Tibial artery (tissue), 4 donors: ENCODE results near the gene C8A.

Experiments used
- DNase-seq, 2 donors: peaks; one replicate each; pipeline ENCODE4 v3.0.0-alpha.2; 2019
- H3K27ac ChIP-seq, 2 donors: fragments of 200-600 bp; sonication (generic) in 1 of 2; 1 replicate in 1 of 2; 2 replicates in 1 of 2; pipeline ENCODE4 v1.5.1; 2018 to 2019; ENCODE audit warnings: mild to moderate bottlenecking in 1 of 2
- H3K27me3 ChIP-seq, 2 donors: fragments of 200-600 bp; sonication (generic) in 1 of 2; one replicate each; pipeline versions ENCODE4 v1.5.1 to v1.6.0; 2016 to 2019
- H3K36me3 ChIP-seq, 3 donors: fragments of 200-600 bp; sonication (generic) in 2 of 3; one replicate each; pipeline ENCODE4 v1.5.1; 2016 to 2019; ENCODE audit warnings: mild to moderate bottlenecking in 2 of 3
- H3K4me1 ChIP-seq, 4 donors: fragments of 200-600 bp; sonication (generic) in 2 of 4; 1 replicate in 3 of 4; 2 replicates in 1 of 4; pipeline ENCODE4 v1.5.1; 2016 to 2019
- H3K4me3 ChIP-seq, 2 donors: fragments of 200-600 bp; sonication (generic) in 1 of 2; 1 replicate in 1 of 2; 2 replicates in 1 of 2; pipeline ENCODE4 v1.5.1; 2018 to 2019; ENCODE audit warnings: mild to moderate bottlenecking in 2 of 2
- H3K9me3 ChIP-seq, 3 donors: fragments of 200-600 bp; sonication (generic) in 1 of 3; one replicate each; pipeline ENCODE4 v1.5.1; 2016 to 2019
- intact Hi-C: fragments of 100-400 bp; cut with DNase I; formaldehyde crosslinking; loops from one replicate; pipeline ENCODE4 v1.15.0; 2023; ENCODE audit warnings: low total_unique reads
- TF ChIP-seq, protein P1 (sequence below), 2 experiments: fragments of 200-600 bp in 1 of 2; fragments of 450-650 bp in 1 of 2; IDR thresholded peaks; one replicate each; pipeline ENCODE4 v1.5.1; 2017 to 2019; ENCODE audit warnings: antibody characterized with exemption in 2 of 2, mild to moderate bottlenecking in 1 of 2, moderate library complexity in 1 of 2

Gene C8A

DNA sequence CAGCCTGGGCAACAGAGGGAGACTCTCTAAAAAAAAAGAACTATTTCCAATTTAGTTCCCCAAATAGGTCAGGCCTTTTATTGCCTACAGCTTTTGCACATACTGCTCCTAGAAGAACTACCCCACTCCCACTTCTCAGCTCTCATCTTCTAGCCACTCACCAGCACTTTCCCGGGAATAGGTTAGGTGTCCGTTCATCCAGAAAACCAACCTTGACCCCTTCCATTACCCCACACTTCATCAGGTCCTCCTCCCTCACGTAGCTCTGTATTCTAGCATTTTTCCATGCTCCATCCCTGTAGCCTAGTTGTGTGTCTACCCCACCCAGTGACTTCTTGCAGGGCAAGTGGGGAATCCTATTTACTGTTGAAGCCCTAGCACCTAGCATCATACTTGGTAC is 68.6 kb downstream of the C8A start:
- Histone ChIP-seq H3K4me1 (no peaks in the 10 kb centered on the region), H3K4me3 (no peak overlapping the region), H3K9me3 (no peaks in the 10 kb centered on the region), H3K27ac (no peak overlapping the region), H3K36me3 (no peaks in the 10 kb centered on the region), H3K27me3 (no peaks in the 10 kb centered on the region)
- TF ChIP-seq, protein P1, sequence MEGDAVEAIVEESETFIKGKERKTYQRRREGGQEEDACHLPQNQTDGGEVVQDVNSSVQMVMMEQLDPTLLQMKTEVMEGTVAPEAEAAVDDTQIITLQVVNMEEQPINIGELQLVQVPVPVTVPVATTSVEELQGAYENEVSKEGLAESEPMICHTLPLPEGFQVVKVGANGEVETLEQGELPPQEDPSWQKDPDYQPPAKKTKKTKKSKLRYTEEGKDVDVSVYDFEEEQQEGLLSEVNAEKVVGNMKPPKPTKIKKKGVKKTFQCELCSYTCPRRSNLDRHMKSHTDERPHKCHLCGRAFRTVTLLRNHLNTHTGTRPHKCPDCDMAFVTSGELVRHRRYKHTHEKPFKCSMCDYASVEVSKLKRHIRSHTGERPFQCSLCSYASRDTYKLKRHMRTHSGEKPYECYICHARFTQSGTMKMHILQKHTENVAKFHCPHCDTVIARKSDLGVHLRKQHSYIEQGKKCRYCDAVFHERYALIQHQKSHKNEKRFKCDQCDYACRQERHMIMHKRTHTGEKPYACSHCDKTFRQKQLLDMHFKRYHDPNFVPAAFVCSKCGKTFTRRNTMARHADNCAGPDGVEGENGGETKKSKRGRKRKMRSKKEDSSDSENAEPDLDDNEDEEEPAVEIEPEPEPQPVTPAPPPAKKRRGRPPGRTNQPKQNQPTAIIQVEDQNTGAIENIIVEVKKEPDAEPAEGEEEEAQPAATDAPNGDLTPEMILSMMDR (IDR thresholded peaks at IDR 0.05) = no peak
- DNase-seq = no peak
- intact Hi-C loops = no loop called here

DNA sequence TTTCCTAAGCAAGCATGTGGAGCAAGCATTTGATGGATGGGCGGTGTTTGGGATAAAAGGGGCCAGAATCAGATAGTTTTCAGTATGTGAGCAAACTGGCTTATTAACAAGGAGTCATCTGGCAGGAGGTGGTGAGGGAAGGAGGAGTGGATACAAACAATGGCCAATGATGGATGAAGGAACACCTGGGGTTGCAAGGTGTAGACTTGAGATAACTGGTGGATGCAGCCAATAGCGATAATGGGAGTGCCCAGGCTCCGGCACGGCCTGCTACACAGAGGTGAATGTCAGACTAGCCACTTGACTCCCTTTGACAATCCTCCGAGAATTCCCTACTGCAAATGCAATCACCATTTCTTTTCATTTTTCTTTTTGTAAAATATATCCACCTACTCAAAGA is 69.5 kb downstream of the C8A start:
- no peak overlapping the region for H3K27ac ChIP-seq
- H3K27me3 ChIP-seq = no peaks in the 10 kb centered on the region
- H3K9me3 ChIP-seq = no peaks in the 10 kb centered on the region
- no peaks in the 10 kb centered on the region for H3K36me3 ChIP-seq
- no peaks in the 10 kb centered on the region for H3K4me1 ChIP-seq
- DNase-seq = no peak
- intact Hi-C loops = no loop called here
- TF ChIP-seq, protein P1 (IDR thresholded peaks at IDR 0.05) = no peak
- no peak overlapping the region for H3K4me3 ChIP-seq

DNA sequence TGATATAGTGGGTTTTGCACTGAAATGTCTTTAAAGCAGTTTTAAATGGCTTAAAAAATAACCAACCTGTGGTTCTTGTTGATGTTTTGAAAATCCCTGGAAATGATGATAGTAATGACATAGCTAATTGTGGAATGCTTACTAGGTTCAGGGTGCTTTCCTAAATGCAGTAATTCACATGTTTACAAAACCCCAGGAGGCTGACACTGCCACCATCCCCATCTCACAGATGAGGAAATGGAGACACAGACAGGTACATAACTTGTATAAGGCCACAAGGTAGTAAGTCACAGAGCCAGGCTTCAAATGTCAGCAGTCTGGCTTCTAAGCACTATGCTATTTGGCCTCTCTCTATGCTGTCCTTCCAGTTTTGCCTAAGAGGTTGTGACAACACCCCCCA is 70.6 kb downstream of the C8A start:
- no peaks in the 10 kb centered on the region for H3K27me3 ChIP-seq
- no peak for DNase-seq
- H3K4me1 ChIP-seq = no peaks in the 10 kb centered on the region
- intact Hi-C loops = no loop called here
- H3K9me3 ChIP-seq = no peaks in the 10 kb centered on the region
- H3K4me3 ChIP-seq = no peak overlapping the region
- no peaks in the 10 kb centered on the region for H3K36me3 ChIP-seq
- no peak overlapping the region for H3K27ac ChIP-seq
- TF ChIP-seq, protein P1 (IDR thresholded peaks at IDR 0.05) = no peak

DNA sequence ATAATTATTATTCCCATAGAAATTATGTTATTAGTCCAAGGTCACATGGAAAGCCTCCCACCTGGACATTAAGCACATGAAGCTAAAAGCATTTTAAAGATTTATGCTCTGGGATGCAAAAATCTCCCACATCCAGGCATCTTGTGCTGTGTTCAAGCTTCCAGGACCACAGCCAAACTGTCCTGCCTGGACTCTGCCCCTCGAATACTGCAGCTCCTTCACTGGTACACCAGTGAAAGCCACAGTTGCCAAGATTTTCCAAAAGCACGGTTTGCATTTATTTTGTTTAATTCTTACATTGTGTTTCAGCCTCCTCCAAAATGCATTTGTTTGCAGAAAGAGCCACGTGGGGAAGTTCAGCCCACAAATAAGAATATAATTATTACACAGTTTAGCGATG is 72.6 kb downstream of the C8A start:
- TF ChIP-seq, protein P1 (IDR thresholded peaks at IDR 0.05) = no peak
- Histone ChIP-seq H3K36me3 (no peaks in the 10 kb centered on the region), H3K27me3 (no peaks in the 10 kb centered on the region), H3K27ac (no peak overlapping the region), H3K9me3 (no peaks in the 10 kb centered on the region), H3K4me3 (no peak overlapping the region), H3K4me1 (no peaks in the 10 kb centered on the region)
- intact Hi-C loops = no loop called here
- DNase-seq = no peak

DNA sequence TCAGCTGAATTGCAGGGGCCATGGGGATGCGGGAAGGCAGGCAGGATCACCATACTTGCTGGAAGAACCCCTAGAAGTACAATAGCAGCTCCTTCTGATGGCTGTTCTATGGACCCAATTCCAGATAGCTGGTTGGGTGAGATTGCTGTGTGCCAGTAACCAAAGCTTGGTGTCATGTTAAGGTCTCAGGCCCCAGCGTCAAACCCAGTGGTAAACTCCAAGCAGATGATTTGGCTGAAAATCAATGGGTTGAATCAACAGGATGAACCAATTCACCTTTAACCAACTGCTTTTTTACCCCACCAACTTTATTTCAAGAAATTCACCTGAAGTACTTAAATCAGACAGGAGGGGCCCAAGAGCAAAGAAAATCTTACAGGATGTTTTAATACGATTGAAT is 73.4 kb downstream of the C8A start:
- no peaks in the 10 kb centered on the region for H3K4me1 ChIP-seq
- no peaks in the 10 kb centered on the region for H3K9me3 ChIP-seq
- TF ChIP-seq, protein P1 (IDR thresholded peaks at IDR 0.05) = no peak

DNA sequence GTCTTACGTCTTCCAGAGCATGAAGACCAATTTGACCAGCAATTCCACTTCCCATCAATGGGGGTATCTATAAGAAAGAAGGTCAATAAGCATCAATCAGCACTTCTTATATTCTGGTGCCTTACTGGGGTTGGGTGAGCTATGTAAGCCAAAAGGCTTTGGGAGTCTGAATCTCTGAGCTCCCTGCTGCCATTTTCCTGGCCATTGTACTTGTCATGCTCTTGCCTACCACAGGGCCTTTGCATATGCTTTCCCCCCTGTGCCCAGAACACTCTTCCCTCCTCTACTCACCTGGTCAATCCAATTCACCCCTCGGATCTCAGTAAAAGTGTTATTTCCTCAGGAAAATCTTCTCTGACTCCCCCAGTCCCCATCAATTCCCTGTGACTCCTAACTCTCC is 74.9 kb downstream of the C8A start:
- Histone ChIP-seq H3K27ac (no peak overlapping the region), H3K9me3 (no peaks in the 10 kb centered on the region), H3K36me3 (no peaks in the 10 kb centered on the region), H3K4me3 (no peak overlapping the region), H3K4me1 (no peaks in the 10 kb centered on the region), H3K27me3 (no peaks in the 10 kb centered on the region)
- TF ChIP-seq, protein P1 (IDR thresholded peaks at IDR 0.05) = no peak
- intact Hi-C loops = no loop called here
- no peak for DNase-seq

More for the DNA sequence above, 73.4 kb downstream of the C8A start:
- intact Hi-C loops = no loop called here
- no peak for DNase-seq
- Histone ChIP-seq H3K4me3 (no peak overlapping the region), H3K36me3 (no peaks in the 10 kb centered on the region), H3K27ac (no peak overlapping the region), H3K27me3 (no peaks in the 10 kb centered on the region)
